Mesodermal cell (in vitro differentiated cells): Measurements from ENCODE around the gene ARHGEF7.

ENCODE experiments used
- H3K27ac ChIP-seq: 2 replicates; pipeline ENCODE4 v1.7.0; 2013; ENCODE audit warnings: mild to moderate bottlenecking, low read depth, low read length, moderate library complexity; ENCODE audit not compliant: severe bottlenecking
- H3K36me3 ChIP-seq: 2 replicates; pipeline ENCODE4 v1.7.1; 2013; ENCODE audit warnings: mild to moderate bottlenecking, low read length, moderate library complexity; ENCODE audit not compliant: control insufficient read depth, insufficient read depth
- H3K4me1 ChIP-seq: one replicate; pipeline ENCODE4 v1.7.1; 2013; ENCODE audit warnings: mild to moderate bottlenecking, low read length; ENCODE audit not compliant: insufficient read depth, control insufficient read depth, poor library complexity, severe bottlenecking
- H3K4me3 ChIP-seq: 2 replicates; pipeline ENCODE4 v1.7.0; 2013; ENCODE audit warnings: low read length, control low read depth, mild to moderate bottlenecking; ENCODE audit not compliant: insufficient read depth, poor library complexity, severe bottlenecking; ENCODE audit errors: extremely low read depth
- H3K9me3 ChIP-seq: 2 replicates; pipeline ENCODE4 v1.7.1; 2013; ENCODE audit warnings: mild to moderate bottlenecking, low read length, moderate library complexity; ENCODE audit not compliant: control insufficient read depth
- WGBS, 2 experiments: methylation state at CpG; one replicate each; pipeline ENCODE4 v1.1.5; 2013; ENCODE audit warnings: missing lambda C conversion rate in 2 of 2; ENCODE audit not compliant: insufficient coverage in 2 of 2; 5-methylcytosine and 5-hydroxymethylcytosine counted together

ARHGEF7 gene

GRCh38 chr13:111120913-111121312, 5.8 kb downstream of the ARHGEF7 start:
- no peak overlapping the region for H3K27ac ChIP-seq
- no peak overlapping the region for H3K4me3 ChIP-seq
- no peaks in the 10 kb centered on the region for H3K36me3 ChIP-seq
- 90 to 91% methylated on average over 7 of the region's 8 CpGs for WGBS, 2 experiments
- H3K4me1 ChIP-seq: no peaks in the 10 kb centered on the region
- no peaks in the 10 kb centered on the region for H3K9me3 ChIP-seq

GRCh38 chr13:111121506-111121905, 6.4 kb downstream of the ARHGEF7 start:
- Histone ChIP-seq H3K36me3 (no peaks in the 10 kb centered on the region), H3K27ac (no peak overlapping the region), H3K4me1 (no peaks in the 10 kb centered on the region), H3K4me3 (no peak overlapping the region), H3K9me3 (no peaks in the 10 kb centered on the region)
- 86 to 94% methylated on average over 6 to 11 of the region's 16 CpGs for WGBS, 2 experiments

- 77 to 92% methylated on average over 6 to 8 of the region's 12 CpGs for WGBS, 2 experiments
- no peaks in the 10 kb centered on the region for H3K9me3 ChIP-seq
- H3K4me3 ChIP-seq: no peak overlapping the region
- no peaks in the 10 kb centered on the region for H3K36me3 ChIP-seq
- H3K27ac ChIP-seq: no peak overlapping the region
- no peaks in the 10 kb centered on the region for H3K4me1 ChIP-seq
Measured at GRCh38 chr13:111122056-111122455, 6.9 kb downstream of the ARHGEF7 start.

- WGBS, 2 experiments: 98 to 100% methylated on average over 2 to 9 of the region's 9 CpGs
- no peaks in the 10 kb centered on the region for H3K9me3 ChIP-seq
- no peak overlapping the region for H3K27ac ChIP-seq
Measured at GRCh38 chr13:111122631-111123030, 7.5 kb downstream of the ARHGEF7 start.

GRCh38 chr13:111123221-111123620, 8.1 kb downstream of the ARHGEF7 start:
- H3K4me1 ChIP-seq: no peaks in the 10 kb centered on the region
- no peak overlapping the region for H3K27ac ChIP-seq
- no peaks in the 10 kb centered on the region for H3K9me3 ChIP-seq
- H3K4me3 ChIP-seq: no peak overlapping the region
- 80 to 85% methylated on average over 1 to 3 of the region's 4 CpGs for WGBS, 2 experiments
- no peaks in the 10 kb centered on the region for H3K36me3 ChIP-seq

More at GRCh38 chr13:111122631-111123030, 7.5 kb downstream of the ARHGEF7 start:
- Histone ChIP-seq H3K4me3 (no peak overlapping the region), H3K36me3 (no peaks in the 10 kb centered on the region), H3K4me1 (no peaks in the 10 kb centered on the region)

GRCh38 chr13:111123649-111124048, 8.5 kb downstream of the ARHGEF7 start:
- no peaks in the 10 kb centered on the region for H3K9me3 ChIP-seq
- no peak overlapping the region for H3K4me3 ChIP-seq
- no peaks in the 10 kb centered on the region for H3K4me1 ChIP-seq
- 33 to 40% methylated on average over 1 to 2 of the region's 8 CpGs for WGBS, 2 experiments
- no peaks in the 10 kb centered on the region for H3K36me3 ChIP-seq
- H3K27ac ChIP-seq: no peak overlapping the region

GRCh38 chr13:111126509-111126908, 11.4 kb downstream of the ARHGEF7 start:
- H3K27ac ChIP-seq: no peak overlapping the region
- H3K9me3 ChIP-seq: no peaks in the 10 kb centered on the region
- H3K36me3 ChIP-seq: no peaks in the 10 kb centered on the region
- no peaks in the 10 kb centered on the region for H3K4me1 ChIP-seq
- no peak overlapping the region for H3K4me3 ChIP-seq

GRCh38 chr13:111129465-111130115, 14.5 kb downstream of the ARHGEF7 start:
- Histone ChIP-seq H3K36me3 (no peaks in the 10 kb centered on the region), H3K4me3 (no peak overlapping the region), H3K4me1 (no peaks in the 10 kb centered on the region), H3K27ac (no peak overlapping the region), H3K9me3 (no peaks in the 10 kb centered on the region)
- 96 to 97% methylated on average over 5 to 7 of the region's 9 CpGs for WGBS, 2 experiments

- WGBS, 2 experiments: 77 to 85% methylated on average over 3 to 4 of the region's 5 CpGs
- no peak overlapping the region for H3K27ac ChIP-seq
Measured at GRCh38 chr13:111130116-111130508, 15.0 kb downstream of the ARHGEF7 start.

GRCh38 chr13:111131048-111131447, 15.9 kb downstream of the ARHGEF7 start:
- WGBS, 2 experiments: 89% methylated on average over 10 of the region's 10 CpGs
- no peak overlapping the region for H3K4me3 ChIP-seq
- no peak overlapping the region for H3K27ac ChIP-seq
- no peaks in the 10 kb centered on the region for H3K9me3 ChIP-seq
- no peaks in the 10 kb centered on the region for H3K4me1 ChIP-seq
- H3K36me3 ChIP-seq: no peaks in the 10 kb centered on the region

More at GRCh38 chr13:111130116-111130508, 15.0 kb downstream of the ARHGEF7 start:
- H3K9me3 ChIP-seq: no peaks in the 10 kb centered on the region
- H3K4me1 ChIP-seq: no peaks in the 10 kb centered on the region
- no peak overlapping the region for H3K4me3 ChIP-seq
- no peaks in the 10 kb centered on the region for H3K36me3 ChIP-seq

- WGBS, 2 experiments: 79 to 86% methylated on average over 3 to 4 of the region's 4 CpGs
- Histone ChIP-seq H3K4me3 (no peak overlapping the region), H3K27ac (no peak overlapping the region), H3K9me3 (no peaks in the 10 kb centered on the region), H3K36me3 (no peaks in the 10 kb centered on the region), H3K4me1 (no peaks in the 10 kb centered on the region)
Measured at GRCh38 chr13:111131611-111132010, 16.5 kb downstream of the ARHGEF7 start.
